PFSK-1 (cell line): Measurements from ENCODE around the gene SELENOI.

ENCODE experiments used
- FOXP2 ChIP-seq: optimal IDR thresholded peaks from 2 replicates; pipeline ENCODE3; 2011; ENCODE audit warnings: borderline replicate concordance, control low read depth, inconsistent platforms; ENCODE audit not compliant: insufficient read depth; ENCODE audit errors: extremely low read length, extremely low read depth
- POLR2AphosphoS5 ChIP-seq: IDR thresholded peaks from 2 replicates; pipeline ENCODE4 v1.6.1; 2012; ENCODE audit warnings: low read depth, mild to moderate bottlenecking, control low read depth, low read length, moderate library complexity
- SIN3A ChIP-seq: IDR thresholded peaks from 2 replicates; pipeline ENCODE4 v1.6.1; 2012; ENCODE audit warnings: mild to moderate bottlenecking, low read length, moderate library complexity, borderline replicate concordance; ENCODE audit not compliant: insufficient read depth
- TAF1 ChIP-seq: IDR thresholded peaks from 2 replicates; pipeline ENCODE4 v1.6.1; 2012; ENCODE audit warnings: low read length, control low read depth, borderline replicate concordance; ENCODE audit not compliant: insufficient read depth
- TF ChIP-seq, protein P1 (sequence below), 2 experiments: IDR thresholded peaks; 2 replicates each; pipeline versions ENCODE4 v1.6.1 to v1.8.0; 2011 to 2012; ENCODE audit warnings: low read depth in 2 of 2, low read length in 2 of 2, control low read depth in 1 of 2, inconsistent platforms in 1 of 2, mild to moderate bottlenecking in 1 of 2, moderate library complexity in 1 of 2; ENCODE audit not compliant: insufficient read depth in 1 of 2

The SELENOI gene

DNA sequence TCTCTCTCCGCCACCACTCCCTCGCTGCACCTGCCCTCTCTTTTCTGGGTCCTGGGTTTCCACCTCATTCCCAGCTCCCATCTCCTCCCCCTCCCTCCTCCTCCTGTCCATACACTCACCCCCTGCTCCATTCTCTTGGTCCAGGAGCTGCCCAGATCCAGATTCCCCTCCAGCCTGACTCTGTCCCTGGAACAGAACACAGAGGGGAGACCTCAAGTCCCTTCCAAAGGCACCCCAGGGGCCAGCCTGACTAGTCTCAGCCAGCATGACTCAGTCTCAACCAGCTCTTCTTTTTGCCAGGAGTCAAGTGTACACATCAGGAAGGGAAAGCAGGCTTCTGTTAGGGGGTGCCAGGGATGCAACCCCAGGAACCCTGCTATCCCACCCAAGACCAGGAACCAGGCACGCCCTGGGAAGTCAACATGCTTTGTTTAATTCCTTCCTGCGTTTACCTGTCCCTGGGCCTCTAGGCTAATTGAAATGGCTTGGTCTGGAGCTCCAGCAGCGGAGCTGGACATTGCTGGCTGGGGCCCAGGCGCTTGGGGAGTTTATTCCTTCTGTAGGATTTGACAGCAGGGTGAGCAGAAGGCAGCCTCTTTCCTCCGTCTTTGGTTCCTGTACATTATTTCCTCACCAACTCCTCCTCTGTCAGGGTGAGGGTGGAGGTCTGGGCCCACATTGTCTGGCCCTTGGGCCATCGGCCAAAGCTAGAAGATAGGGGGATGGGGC lies 28.4 kb upstream of the SELENOI start:
- TF ChIP-seq POLR2AphosphoS5 (no peak), FOXP2 (no peak), TAF1 (no peak), SIN3A (no peak)
- TF ChIP-seq, protein P1, sequence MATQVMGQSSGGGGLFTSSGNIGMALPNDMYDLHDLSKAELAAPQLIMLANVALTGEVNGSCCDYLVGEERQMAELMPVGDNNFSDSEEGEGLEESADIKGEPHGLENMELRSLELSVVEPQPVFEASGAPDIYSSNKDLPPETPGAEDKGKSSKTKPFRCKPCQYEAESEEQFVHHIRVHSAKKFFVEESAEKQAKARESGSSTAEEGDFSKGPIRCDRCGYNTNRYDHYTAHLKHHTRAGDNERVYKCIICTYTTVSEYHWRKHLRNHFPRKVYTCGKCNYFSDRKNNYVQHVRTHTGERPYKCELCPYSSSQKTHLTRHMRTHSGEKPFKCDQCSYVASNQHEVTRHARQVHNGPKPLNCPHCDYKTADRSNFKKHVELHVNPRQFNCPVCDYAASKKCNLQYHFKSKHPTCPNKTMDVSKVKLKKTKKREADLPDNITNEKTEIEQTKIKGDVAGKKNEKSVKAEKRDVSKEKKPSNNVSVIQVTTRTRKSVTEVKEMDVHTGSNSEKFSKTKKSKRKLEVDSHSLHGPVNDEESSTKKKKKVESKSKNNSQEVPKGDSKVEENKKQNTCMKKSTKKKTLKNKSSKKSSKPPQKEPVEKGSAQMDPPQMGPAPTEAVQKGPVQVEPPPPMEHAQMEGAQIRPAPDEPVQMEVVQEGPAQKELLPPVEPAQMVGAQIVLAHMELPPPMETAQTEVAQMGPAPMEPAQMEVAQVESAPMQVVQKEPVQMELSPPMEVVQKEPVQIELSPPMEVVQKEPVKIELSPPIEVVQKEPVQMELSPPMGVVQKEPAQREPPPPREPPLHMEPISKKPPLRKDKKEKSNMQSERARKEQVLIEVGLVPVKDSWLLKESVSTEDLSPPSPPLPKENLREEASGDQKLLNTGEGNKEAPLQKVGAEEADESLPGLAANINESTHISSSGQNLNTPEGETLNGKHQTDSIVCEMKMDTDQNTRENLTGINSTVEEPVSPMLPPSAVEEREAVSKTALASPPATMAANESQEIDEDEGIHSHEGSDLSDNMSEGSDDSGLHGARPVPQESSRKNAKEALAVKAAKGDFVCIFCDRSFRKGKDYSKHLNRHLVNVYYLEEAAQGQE (IDR thresholded peaks at IDR 0.05; ENCODE audit: insufficient read depth in 1 of 2, low read depth in 2 of 2, low read length in 2 of 2), result no peak

DNA sequence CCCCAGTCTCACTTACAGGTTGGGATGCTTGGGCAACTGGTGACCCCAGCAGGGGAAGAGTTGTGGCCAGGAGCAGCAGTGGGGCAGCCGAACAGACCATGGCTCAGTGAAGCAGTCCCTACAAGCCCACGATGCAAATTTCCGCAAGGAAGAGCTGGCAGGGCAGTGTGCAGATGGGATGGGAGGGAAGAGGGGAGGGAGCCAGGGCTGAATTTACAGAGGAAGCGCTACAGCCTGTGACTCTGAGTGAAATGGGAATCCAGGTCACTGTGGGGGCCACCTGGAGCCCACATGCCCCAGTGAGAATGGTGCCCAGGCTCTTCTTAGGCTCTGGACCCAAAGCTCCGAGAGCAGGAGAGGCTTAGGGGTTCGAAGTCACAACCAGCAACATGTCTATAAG lies 27.0 kb upstream of the SELENOI start:
- TF ChIP-seq POLR2AphosphoS5 (no peak), FOXP2 (no peak), SIN3A (no peak), TAF1 (no peak)
- TF ChIP-seq, protein P1 (IDR thresholded peaks at IDR 0.05; ENCODE audit: insufficient read depth in 1 of 2, low read depth in 2 of 2, low read length in 2 of 2), result no peak

DNA sequence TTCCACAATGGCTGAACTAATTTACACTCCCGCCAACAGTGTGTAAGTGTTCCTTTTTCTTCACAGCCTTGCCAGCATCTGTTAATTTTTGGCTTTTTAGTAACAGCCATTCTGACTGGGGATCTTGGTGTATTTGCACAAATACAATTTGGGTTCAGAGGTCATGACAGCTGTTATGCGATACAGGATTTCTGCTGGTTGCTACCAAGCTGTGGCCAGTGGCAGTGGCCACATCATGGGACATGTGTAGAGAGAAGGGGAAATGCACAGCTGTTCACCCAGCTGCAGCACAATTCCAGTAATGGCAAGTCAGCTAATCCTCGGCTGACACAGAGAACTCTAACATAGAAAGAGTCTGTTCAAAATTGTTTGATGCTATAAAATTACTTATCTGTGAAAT lies 21.0 kb upstream of the SELENOI start:
- no peak for TF ChIP-seq POLR2AphosphoS5
- TF ChIP-seq FOXP2, result no peak
- no peak for TF ChIP-seq SIN3A
- TF ChIP-seq, protein P1 (IDR thresholded peaks at IDR 0.05; ENCODE audit: insufficient read depth in 1 of 2, low read depth in 2 of 2, low read length in 2 of 2), result no peak
- no peak for TF ChIP-seq TAF1

DNA sequence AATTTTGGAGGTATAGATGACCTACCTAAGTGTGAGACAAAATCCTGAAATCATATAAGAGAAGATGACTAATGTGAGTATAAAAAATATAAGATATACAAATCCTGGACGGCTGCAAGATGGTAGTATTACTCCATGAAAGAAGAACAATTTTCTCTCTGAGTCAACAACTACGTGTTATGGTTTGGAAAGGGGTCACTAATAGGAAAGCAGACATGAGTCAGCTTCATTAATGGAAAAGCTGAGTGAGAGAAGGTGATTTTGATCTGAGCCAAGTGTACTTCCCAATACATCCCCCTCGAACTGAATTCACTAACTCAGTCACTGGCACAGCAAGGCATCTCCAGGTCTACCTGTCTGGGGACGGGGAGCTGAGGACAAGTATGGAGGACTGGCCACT lies 20.1 kb upstream of the SELENOI start:
- TF ChIP-seq SIN3A, result no peak
- TF ChIP-seq TAF1, result no peak
- TF ChIP-seq FOXP2, result no peak
- no peak for TF ChIP-seq POLR2AphosphoS5
- TF ChIP-seq, protein P1 (IDR thresholded peaks at IDR 0.05; ENCODE audit: insufficient read depth in 1 of 2, low read depth in 2 of 2, low read length in 2 of 2), result no peak
